ENCODE data around the gene LAMA3. TPM values are rescaled to one million over a fixed set of nuclear protein-coding genes. Genes with fewer than 3 reads are reported as not detected.
"Not testable (repeated sequence)": the region's sequence is repeated elsewhere in the genome, so short reads cannot be mapped to it uniquely, and the experiment has no call there.

The LAMA3 gene
- total RNA-seq, 2 experiments from 2014 or later: 0.04 to 0.17 TPM

DNA sequence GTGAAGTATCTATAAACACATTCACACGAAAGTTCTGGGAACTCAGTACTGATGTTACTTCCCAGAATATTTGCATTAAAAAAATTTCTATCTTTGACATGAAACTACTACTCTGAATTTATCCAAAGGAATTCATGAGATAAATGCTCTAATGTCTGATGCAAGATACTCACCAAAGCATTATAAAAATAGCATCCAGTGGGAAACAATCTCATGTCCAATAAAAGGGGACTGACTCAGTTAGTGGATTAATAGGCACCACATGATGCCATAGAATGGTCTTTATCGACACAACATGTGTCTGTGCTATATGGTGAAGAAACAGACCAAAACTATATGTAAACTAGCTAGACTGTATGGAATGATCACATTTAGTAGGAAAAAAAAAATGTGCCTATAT lies 33.9 kb downstream of the LAMA3 start:
- CTCF ChIA-PET: interaction anchor here (1.1 kb wide), 1 partner anchor 196 kb away, joined by 3 read pairs; no protein-coding TSS in a partner anchor

GRCh38 chr18:23724681-23725080 lies 35.4 kb downstream of the LAMA3 start:
- CTCF ChIA-PET: no interaction called here

More for the DNA sequence above, 33.9 kb downstream of the LAMA3 start:
- POLR2A ChIA-PET: no interaction called here

GRCh38 chr18:23725351-23725750 lies 36.1 kb downstream of the LAMA3 start:
- CTCF ChIA-PET: no interaction called here

More at GRCh38 chr18:23724681-23725080, 35.4 kb downstream of the LAMA3 start:
- POLR2A ChIA-PET: interaction anchor here (0.7 kb wide), 1 partner anchor 412 kb away, joined by 5 read pairs; no protein-coding TSS in a partner anchor

DNA sequence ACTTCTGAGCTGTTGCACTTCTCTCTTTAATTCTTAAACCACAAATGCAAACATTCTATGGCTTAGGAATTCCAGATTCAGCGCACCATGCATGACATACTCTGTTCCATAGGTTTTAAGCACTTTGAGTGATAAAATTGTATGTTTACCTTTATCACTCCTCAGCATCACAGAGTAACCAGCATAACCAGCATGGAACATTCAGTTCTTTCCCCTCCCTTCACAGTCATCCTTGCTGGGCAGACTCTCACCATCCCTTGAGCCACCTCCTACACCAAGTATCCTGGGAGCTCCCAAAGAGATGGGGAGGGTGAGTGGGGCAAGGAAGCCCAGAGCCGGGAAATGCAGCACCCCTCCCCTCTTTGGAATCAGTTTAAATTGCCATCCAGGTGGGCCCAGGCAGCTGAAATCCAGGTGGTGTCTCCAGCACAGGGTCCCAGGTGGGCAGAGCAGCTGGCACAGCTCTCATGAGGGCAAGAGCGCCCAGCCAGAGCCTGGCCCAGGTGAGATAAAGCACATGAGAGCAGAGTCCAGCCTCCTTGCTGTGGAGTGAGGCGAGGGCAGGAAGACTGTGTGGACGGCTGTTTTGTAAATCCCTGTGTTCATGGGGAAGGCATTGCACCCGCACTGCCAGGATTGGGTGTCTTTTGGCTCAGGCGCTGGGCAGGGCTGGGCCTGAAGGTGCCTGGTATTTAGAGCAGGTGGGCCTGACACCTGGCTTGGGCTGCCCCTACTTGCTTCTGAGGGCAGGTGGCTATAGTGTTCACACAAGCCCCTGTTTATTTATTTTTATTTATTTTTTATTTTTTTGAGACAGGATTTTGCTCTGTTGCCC lies 36.8 kb downstream of the LAMA3 start:
- POLR2A ChIA-PET: no interaction called here
- CTCF ChIA-PET: no interaction called here

More at GRCh38 chr18:23725351-23725750, 36.1 kb downstream of the LAMA3 start:
- POLR2A ChIA-PET: interaction anchor here (0.7 kb wide), 1 partner anchor 411 kb away, joined by 5 read pairs; no protein-coding TSS in a partner anchor

GRCh38 chr18:23727707-23728493 lies 38.6 kb downstream of the LAMA3 start:
- ChIA-PET CTCF (no interaction called here), POLR2A (no interaction called here)

DNA sequence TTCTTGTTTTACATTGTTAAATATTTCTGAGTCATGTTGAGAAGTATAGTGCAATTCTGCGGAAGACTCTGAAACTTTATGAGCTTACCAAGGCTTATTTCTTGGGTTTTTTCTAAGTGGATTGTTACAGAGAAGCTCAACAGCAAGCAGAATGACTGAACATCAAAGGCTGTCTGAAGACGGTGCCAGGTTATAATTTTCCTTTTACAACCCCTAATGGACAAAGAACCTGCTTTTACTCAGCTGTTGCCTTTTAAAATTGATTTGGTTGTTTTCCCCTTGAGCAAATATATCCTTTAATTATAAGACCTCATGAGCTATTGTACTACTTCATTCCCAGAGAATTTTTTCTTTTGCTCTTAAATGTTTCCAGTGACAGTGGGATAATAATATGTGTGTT lies 41.6 kb downstream of the LAMA3 start:
- CTCF ChIA-PET: interaction anchor here (0.5 kb wide), 1 partner anchor 40 kb away, joined by 3 read pairs; no protein-coding TSS in a partner anchor

DNA sequence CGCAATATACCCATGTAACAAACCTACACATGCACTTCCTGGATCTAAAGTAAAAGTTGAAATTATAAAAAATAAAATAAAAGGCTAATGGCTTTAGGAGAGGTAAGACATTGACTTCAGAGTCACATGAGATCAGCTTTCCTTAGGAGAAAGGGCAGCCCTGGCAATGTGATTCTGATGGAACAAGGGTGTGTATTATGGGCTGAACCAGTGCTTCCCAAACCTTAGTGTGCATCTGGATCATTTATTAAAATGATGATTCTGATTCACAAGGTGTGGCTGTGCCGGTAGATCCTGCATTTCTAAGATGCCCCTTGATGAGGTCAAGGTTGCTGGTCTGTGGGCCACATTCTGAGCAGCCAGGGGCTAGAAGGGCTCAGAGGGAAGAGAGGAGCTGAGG lies 42.6 kb downstream of the LAMA3 start:
- CTCF ChIA-PET: no interaction called here
- POLR2A ChIA-PET: no interaction called here

More for the DNA sequence above, 41.6 kb downstream of the LAMA3 start:
- POLR2A ChIA-PET: no interaction called here

DNA sequence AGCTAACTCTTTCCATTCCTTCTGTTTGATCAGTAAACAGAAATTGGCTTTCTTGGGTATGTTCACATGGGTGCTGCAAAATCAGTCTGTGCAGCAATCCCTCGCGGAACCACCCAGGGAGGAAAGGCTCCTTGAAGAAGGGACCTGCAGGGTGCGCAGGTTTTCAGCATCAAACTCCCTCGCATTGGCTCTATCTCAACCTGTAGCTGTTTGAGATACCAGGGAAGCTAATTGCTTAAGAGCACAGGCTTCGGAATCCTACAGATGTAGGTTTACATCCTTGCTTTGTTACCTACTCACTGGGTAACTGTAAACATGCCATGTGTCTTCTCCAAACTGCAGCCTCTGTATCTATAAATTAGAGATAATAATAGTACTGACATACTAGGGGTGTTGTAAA lies 43.2 kb downstream of the LAMA3 start:
- CTCF ChIA-PET: no interaction called here

GRCh38 chr18:23733265-23733664 lies 44.0 kb downstream of the LAMA3 start:
- CTCF ChIA-PET, POLR2A ChIA-PET: not testable (repeated sequence)

More for the DNA sequence above, 43.2 kb downstream of the LAMA3 start:
- POLR2A ChIA-PET: no interaction called here

DNA sequence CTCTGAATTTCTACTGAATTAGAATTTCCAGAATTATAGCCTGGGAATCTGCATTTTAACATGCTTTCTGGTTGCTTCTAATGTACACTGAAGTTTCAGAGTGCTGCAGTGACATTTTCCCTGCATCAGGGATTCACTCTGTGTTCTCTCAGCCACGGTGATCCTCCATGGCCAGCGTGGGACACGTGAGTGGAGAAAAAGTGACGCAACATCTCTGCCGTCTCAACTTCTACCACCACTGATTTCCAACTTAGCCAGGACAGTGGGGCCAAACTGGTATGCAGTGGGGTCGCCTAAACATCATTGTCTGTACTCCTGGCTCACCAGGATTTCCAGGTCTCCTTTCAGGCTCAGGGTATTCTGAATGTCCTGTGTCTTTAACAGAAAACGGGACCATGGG lies 44.6 kb downstream of the LAMA3 start:
- POLR2A ChIA-PET: no interaction called here
- CTCF ChIA-PET: no interaction called here

DNA sequence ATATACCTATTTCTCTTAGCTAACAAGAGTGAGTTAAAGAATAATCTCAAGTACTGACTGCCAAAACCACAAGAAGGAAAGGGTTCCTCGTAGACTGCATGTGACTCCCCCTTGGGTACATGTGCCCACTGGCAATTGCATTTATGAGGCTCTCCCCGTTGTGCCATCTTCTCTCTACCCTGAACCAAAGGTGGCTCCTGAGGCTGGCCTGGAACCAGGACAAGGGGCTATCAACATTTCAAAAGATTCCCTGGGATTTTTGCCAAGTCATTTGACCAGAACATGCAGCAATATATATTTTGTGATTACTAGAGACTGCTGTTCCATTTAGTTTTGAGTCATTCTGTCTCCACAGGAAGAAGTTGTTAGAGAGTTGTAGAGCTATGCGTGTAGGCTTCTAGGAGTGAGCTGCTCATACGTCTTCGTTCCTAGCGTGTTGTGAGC lies 45.8 kb downstream of the LAMA3 start:
- POLR2A ChIA-PET: no interaction called here
- CTCF ChIA-PET: interaction anchor here (0.5 kb wide), 1 partner anchor 37 kb away, joined by 3 read pairs; no protein-coding TSS in a partner anchor

- ChIA-PET CTCF (no interaction called here), POLR2A (no interaction called here)
These were observed 48.3 kb downstream of the LAMA3 start for GRCh38 chr18:23737578-23737977.

GRCh38 chr18:23738151-23738550 lies 48.9 kb downstream of the LAMA3 start:
- CTCF ChIA-PET: no interaction called here
- POLR2A ChIA-PET: no interaction called here

DNA sequence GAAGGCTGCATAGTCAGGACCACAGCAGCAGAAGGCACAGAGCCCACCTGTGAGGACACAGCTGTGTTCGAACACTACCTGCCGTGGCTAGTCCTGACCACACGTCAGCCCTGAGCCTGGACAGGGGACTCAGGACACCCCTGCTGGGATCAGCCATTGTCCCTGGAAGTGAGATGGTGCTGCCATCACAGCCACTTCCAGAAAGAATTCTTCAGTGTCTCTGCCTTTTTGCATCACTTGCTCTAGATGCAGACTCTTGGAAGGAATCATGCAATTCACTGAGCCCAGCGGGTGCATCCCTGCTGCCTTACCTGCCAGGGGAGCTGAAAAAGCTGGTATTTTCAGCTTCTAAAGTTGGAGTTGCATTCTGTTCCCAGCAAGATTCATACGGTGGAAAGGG lies 49.3 kb downstream of the LAMA3 start:
- ChIA-PET CTCF (no interaction called here), POLR2A (interaction anchor here (0.6 kb wide), 1 partner anchor 57 kb away, joined by 4 read pairs; no protein-coding TSS in a partner anchor)

- CTCF ChIA-PET: no interaction called here
- POLR2A ChIA-PET: no interaction called here
These were observed 51.0 kb downstream of the LAMA3 start for GRCh38 chr18:23740105-23740830.

- CTCF ChIA-PET, POLR2A ChIA-PET: not testable (repeated sequence)
These were observed 52.7 kb downstream of the LAMA3 start for GRCh38 chr18:23741967-23742366.

- ChIA-PET CTCF (no interaction called here), POLR2A (no interaction called here)
These were observed 54.6 kb downstream of the LAMA3 start for GRCh38 chr18:23743733-23744333.

DNA sequence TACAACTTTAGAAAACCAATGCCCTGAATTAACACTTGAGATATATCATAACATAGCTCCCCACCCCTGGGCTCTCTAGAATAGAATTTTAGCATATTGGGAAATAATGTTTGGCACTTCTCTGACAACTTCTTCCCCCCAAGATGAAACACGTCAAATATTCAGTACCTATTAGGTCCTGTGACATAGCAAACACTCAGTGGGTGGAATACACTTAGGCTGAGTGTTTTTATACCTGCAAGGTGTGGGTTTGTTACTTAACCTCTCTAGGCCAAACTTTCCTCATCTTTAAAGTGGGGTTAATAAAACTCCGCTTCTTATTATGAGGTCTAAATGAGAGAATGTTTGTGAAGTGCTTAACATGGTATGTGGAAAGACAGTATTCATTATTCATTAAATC lies 56.1 kb downstream of the LAMA3 start:
- CTCF ChIA-PET: no interaction called here
- POLR2A ChIA-PET: no interaction called here

DNA sequence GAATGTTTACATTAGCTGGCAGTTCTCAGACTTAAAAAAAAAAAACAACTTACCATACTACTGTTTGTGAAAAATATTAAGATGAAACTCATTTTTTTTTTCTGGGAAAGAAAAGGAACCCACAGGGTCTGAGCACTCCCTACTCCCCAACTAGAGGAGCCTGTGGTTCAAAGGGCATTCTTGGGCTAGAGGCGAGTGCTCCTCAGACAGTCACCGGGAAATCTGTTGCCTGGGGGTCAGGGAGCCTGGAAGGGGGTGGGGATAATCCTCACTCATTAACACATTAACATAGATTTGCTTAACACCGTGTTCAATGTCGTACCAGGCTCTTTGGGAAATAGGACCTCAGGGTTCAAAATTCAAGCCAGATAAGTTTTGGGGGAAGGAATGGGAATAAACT lies 57.6 kb downstream of the LAMA3 start:
- POLR2A ChIA-PET: no interaction called here
- CTCF ChIA-PET: no interaction called here

DNA sequence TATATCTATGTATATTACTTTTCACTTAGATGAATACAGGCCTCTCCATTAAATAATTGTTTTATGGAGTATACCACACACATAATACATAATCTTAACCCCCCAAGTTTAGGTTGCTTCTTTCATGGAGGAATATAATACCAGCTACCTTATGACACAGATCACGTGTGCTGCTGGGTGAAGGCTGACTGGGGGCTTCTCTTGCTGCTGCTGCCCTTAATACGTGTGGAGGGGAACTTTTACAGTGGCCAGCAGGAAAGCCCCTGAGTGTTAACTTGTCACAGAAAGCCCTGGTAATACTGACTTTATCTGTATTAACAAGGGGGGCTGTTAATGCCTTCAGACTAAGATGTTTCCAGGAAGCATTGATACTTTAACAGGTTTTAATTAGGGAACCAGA lies 63.1 kb downstream of the LAMA3 start:
- CTCF ChIA-PET: no interaction called here
- POLR2A ChIA-PET: no interaction called here

Measured in activated CD8-positive, alpha-beta memory T cell treated with anti-CD3 and anti-CD28 coated beads for 36 hours (primary cell).